ENCODE data around the gene LARP1. TPM values are rescaled to one million over a fixed set of nuclear protein-coding genes. Genes with fewer than 3 reads are reported as not detected.
A peak's percentile ranks its signal among the peaks of the same experiment; 100 is the strongest.

Gene LARP1
- total and polyA plus RNA-seq, 10 of the 15 experiments (the other 5 are each of a cell fraction or from before 2014, with no cell fraction given) = 22.6 to 227 (median 60.8) TPM

GRCh38 chr5:154754460-154755360 lies 467 bp upstream of the LARP1 start (continued):
- TF ChIP-seq ZNF687 (IDR thresholded peaks at IDR 0.05) (peak; percentile 98), TCF7 (IDR thresholded peaks at IDR 0.05; ENCODE audit: borderline replicate concordance) (no peak), CHD1 (IDR thresholded peaks at IDR 0.05; ENCODE audit: low read depth, low read length) (no peak), NFYB (IDR thresholded peaks at IDR 0.05; ENCODE audit: insufficient read depth, low read depth, low read length) (peak; percentile 42; the same call in 1 of the 2 replicates), RB1 (IDR thresholded peaks at IDR 0.05; ENCODE audit: borderline replicate concordance) (peak; percentile 27; the same call in 1 of the 2 replicates), SMARCA5 (IDR thresholded peaks at IDR 0.05) (0 out of 2 replicates have a peak, but pooled peaks have one; percentile 52), BMI1 (IDR thresholded peaks at IDR 0.05; ENCODE audit: borderline replicate concordance) (no peak), CHD4 (IDR thresholded peaks at IDR 0.05) (no peak), USF2 (IDR thresholded peaks at IDR 0.05; ENCODE audit: borderline replicate concordance, low read depth, low read length) (peak; percentile 40), FOXK2 (IDR thresholded peaks at IDR 0.05) (0 out of 2 replicates have a peak, but pooled peaks have one; percentile 28), TCF3 (IDR thresholded peaks at IDR 0.05; ENCODE audit: borderline replicate concordance, insufficient read depth, low read depth, low read length) (no peak), SMAD5 (IDR thresholded peaks at IDR 0.05; ENCODE audit: low read depth) (no peak; the same call in 1 of the 2 replicates), REST (IDR thresholded peaks at IDR 0.05; ENCODE audit: low read depth, low read length) (no peak), EZH2 (IDR thresholded peaks at IDR 0.05; ENCODE audit: borderline replicate concordance, control insufficient read depth, low read depth, low read length) (no peak), NR2F1 (conservative IDR thresholded peaks at IDR 0.05) (peak; percentile 68)
- TF ChIP-seq, protein P1, sequence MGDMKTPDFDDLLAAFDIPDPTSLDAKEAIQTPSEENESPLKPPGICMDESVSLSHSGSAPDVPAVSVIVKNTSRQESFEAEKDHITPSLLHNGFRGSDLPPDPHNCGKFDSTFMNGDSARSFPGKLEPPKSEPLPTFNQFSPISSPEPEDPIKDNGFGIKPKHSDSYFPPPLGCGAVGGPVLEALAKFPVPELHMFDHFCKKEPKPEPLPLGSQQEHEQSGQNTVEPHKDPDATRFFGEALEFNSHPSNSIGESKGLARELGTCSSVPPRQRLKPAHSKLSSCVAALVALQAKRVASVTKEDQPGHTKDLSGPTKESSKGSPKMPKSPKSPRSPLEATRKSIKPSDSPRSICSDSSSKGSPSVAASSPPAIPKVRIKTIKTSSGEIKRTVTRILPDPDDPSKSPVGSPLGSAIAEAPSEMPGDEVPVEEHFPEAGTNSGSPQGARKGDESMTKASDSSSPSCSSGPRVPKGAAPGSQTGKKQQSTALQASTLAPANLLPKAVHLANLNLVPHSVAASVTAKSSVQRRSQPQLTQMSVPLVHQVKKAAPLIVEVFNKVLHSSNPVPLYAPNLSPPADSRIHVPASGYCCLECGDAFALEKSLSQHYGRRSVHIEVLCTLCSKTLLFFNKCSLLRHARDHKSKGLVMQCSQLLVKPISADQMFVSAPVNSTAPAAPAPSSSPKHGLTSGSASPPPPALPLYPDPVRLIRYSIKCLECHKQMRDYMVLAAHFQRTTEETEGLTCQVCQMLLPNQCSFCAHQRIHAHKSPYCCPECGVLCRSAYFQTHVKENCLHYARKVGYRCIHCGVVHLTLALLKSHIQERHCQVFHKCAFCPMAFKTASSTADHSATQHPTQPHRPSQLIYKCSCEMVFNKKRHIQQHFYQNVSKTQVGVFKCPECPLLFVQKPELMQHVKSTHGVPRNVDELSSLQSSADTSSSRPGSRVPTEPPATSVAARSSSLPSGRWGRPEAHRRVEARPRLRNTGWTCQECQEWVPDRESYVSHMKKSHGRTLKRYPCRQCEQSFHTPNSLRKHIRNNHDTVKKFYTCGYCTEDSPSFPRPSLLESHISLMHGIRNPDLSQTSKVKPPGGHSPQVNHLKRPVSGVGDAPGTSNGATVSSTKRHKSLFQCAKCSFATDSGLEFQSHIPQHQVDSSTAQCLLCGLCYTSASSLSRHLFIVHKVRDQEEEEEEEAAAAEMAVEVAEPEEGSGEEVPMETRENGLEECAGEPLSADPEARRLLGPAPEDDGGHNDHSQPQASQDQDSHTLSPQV (IDR thresholded peaks at IDR 0.05) = 0 out of 2 replicates have a peak, but pooled peaks have one; percentile 66

All from GM12878 (cell line).